ENCODE measurements around the gene PRKCE. TPM values are rescaled to one million over a fixed set of nuclear protein-coding genes. Genes with fewer than 3 reads are reported as not detected.

Gene PRKCE
- total and polyA plus RNA-seq, 4 donors: 2.5 to 38.6 (median 5.8) TPM

- no peak for TF ChIP-seq REST (IDR thresholded peaks at IDR 0.05)
- no peak for TF ChIP-seq ZBTB33 (IDR thresholded peaks at IDR 0.05)
These were observed 55.5 kb downstream of the PRKCE start (continued) for GRCh38 chr2:45707006-45707405.

GRCh38 chr2:45707661-45708060 is 56.2 kb downstream of the PRKCE start:
- TF ChIP-seq GABPA (IDR thresholded peaks at IDR 0.05 in 1 of 2, conservative IDR thresholded peaks at IDR 0.05 in 1 of 2) (no peak), FOXA1 (IDR thresholded peaks at IDR 0.05) (no peak), RXRA (IDR thresholded peaks at IDR 0.05) (no peak), YY1 (IDR thresholded peaks at IDR 0.05) (no peak), REST (IDR thresholded peaks at IDR 0.05) (no peak), ZBTB33 (IDR thresholded peaks at IDR 0.05) (no peak), SP1 (IDR thresholded peaks at IDR 0.05) (no peak), TAF1 (conservative IDR thresholded peaks at IDR 0.05) (no peak), HNF4G (IDR thresholded peaks at IDR 0.05) (no peak), MAX (IDR thresholded peaks at IDR 0.05) (no peak), FOXA2 (IDR thresholded peaks at IDR 0.05) (no peak)
- Histone ChIP-seq H3K4me3 (ENCODE audit: low read depth in 1 of 3, low read length in 3 of 3) (no peak overlapping the region), H3K27me3 (ENCODE audit: control insufficient read depth in 4 of 4, insufficient read depth in 4 of 4, low read length in 3 of 4) (no peaks in the 10 kb centered on the region), H3K27ac (ENCODE audit: low read depth in 1 of 2, low read length in 2 of 2) (no peak overlapping the region), H3K9me3 (ENCODE audit: control insufficient read depth in 4 of 4, low read length in 3 of 4) (no peaks in the 10 kb centered on the region), H3K9ac (ENCODE audit: low read depth in 1 of 2, low read length in 2 of 2) (no peak overlapping the region), H3K36me3 (ENCODE audit: control insufficient read depth in 4 of 4, insufficient read depth in 3 of 4, low read depth in 1 of 4, low read length in 3 of 4) (no peaks in the 10 kb centered on the region), H3K4me1 (ENCODE audit: control insufficient read depth in 4 of 4, insufficient read depth in 4 of 4, low read length in 3 of 4) (peaks cover 0 to 18% (median 12%) of the 10 kb centered on the region in 4 donors)
- no peak for DNase-seq (ENCODE audit: low spot score)
- 91% methylated on average over 6 of the region's 6 CpGs for WGBS

Measured in liver (tissue), 9 donors.